Panc1 (cell line): Measurements from ENCODE around the gene TOX3. TPM values are rescaled to one million over a fixed set of nuclear protein-coding genes. Genes with fewer than 3 reads are reported as not detected.

Source experiments
- ATAC-seq: fragments of 200-7000 bp; cut with Tn5 transposase; 2 replicates; pipeline ENCODE4 v1.9.1; 2020; ENCODE audit warnings: mild to moderate bottlenecking, moderate library complexity
- BruUV-seq: library from RNA; stranded (reverse); fragments of 400-500 nt; replicated peaks from 2 replicates; lab custom pipeline; 2021; lab: Mats Ljungman, UMichigan
- CTCF ChIA-PET: fragments of 300-600 bp; sonication (Branson Sonifier 250); formaldehyde crosslinking; loops from one replicate; lab custom pipeline; 2022; ENCODE audit warnings: antibody characterized with exemption; lab: Charles Lee
- POLR2A ChIA-PET: fragments of 300-600 bp; sonication (Branson Sonifier 250); formaldehyde crosslinking; loops from one replicate; lab custom pipeline; 2022; ENCODE audit warnings: antibody characterized with exemption; lab: Charles Lee
- DNase-seq: peaks from one replicate; pipeline ENCODE4 v3.0.0-alpha.2; 2010; ENCODE audit warnings: low read depth, low spot score
- H3K27ac ChIP-seq: 2 replicates; pipeline ENCODE4 v1.5.1; 2011; ENCODE audit warnings: mild to moderate bottlenecking, low read length, inconsistent platforms
- H3K27me3 ChIP-seq: fragments of 200-500 bp; sonication (Bioruptor generic); 2 replicates; pipeline ENCODE4 v1.6.0; 2014; ENCODE audit warnings: low read length, inconsistent platforms; ENCODE audit not compliant: control insufficient read depth, insufficient read depth
- H3K36me3 ChIP-seq: fragments of 200-500 bp; sonication (Bioruptor generic); 2 replicates; pipeline ENCODE4 v1.5.1; 2014; ENCODE audit warnings: inconsistent platforms, mild to moderate bottlenecking, low read length, moderate library complexity; ENCODE audit not compliant: control insufficient read depth, insufficient read depth
- H3K4me1 ChIP-seq: 2 replicates; pipeline ENCODE4 v1.5.1; 2011; ENCODE audit warnings: inconsistent platforms, mild to moderate bottlenecking, low read length, moderate library complexity; ENCODE audit not compliant: control insufficient read depth, insufficient read depth
- H3K4me3 ChIP-seq, 2 experiments: 2 replicates each; pipeline ENCODE4 v1.5.1; 2011 to 2012; ENCODE audit warnings: low read depth in 2 of 2, low read length in 2 of 2, mild to moderate bottlenecking in 2 of 2, inconsistent platforms in 1 of 2, moderate library complexity in 1 of 2
- H3K9me3 ChIP-seq: fragments of 200-500 bp; sonication (Bioruptor generic); 2 replicates; pipeline ENCODE4 v1.5.1; 2014; ENCODE audit warnings: low read depth, mild to moderate bottlenecking, inconsistent platforms, low read length, moderate library complexity; ENCODE audit not compliant: control insufficient read depth, insufficient read depth
- CTCF ChIP-seq: fragments of 450-650 bp; IDR thresholded peaks from 2 replicates; pipeline ENCODE4 v1.5.1; 2017; ENCODE audit warnings: mild to moderate bottlenecking
- POLR2AphosphoS5 ChIP-seq: IDR thresholded peaks from 2 replicates; pipeline ENCODE4 v1.6.1; 2012; ENCODE audit warnings: mild to moderate bottlenecking, low read depth, low read length, moderate library complexity
- REST ChIP-seq, 2 experiments: IDR thresholded peaks; 2 replicates each; pipeline ENCODE4 v1.6.1; 2011 to 2012; ENCODE audit warnings: low read depth in 2 of 2, control low read depth in 1 of 2, low read length in 1 of 2, mild to moderate bottlenecking in 1 of 2, moderate library complexity in 1 of 2; ENCODE audit not compliant: insufficient read depth in 1 of 2
- SIN3A ChIP-seq: IDR thresholded peaks from 2 replicates; pipeline ENCODE4 v1.6.1; 2012; ENCODE audit warnings: low read depth, mild to moderate bottlenecking, low read length, moderate library complexity, borderline replicate concordance; ENCODE audit not compliant: insufficient read depth
- TCF7L2 ChIP-seq: IDR thresholded peaks from 2 replicates; pipeline ENCODE4 v1.6.1; 2011; ENCODE audit warnings: mild to moderate bottlenecking, low read depth, low read length, inconsistent platforms
- in situ Hi-C: cut with HindIII; loops from 2 replicates; pipeline ENCODE4 v1.10.0; 2016; ENCODE audit warnings: low sequenced_read_pairs, low pct_unique_long_range_greater_than_20kb
- intact Hi-C: fragments of 100-400 bp; cut with micrococcal nuclease; formaldehyde crosslinking; loops from one replicate; pipeline ENCODE4 v1.10.0; 2022; ENCODE audit not compliant: unreplicated experiment
- total RNA-seq: library from RNA; stranded (reverse); gene quantifications from one replicate; pipeline ENCODE4 v1.2.1, GENCODE V29; 2021; ENCODE audit not compliant: unreplicated experiment

The TOX3 gene
- total RNA-seq, 1 experiment from 2014 or later: 3.4 TPM

GRCh38 chr16:52398491-52398960, 148.4 kb downstream of the TOX3 start:
- BruUV-seq: no TSS peak
- H3K36me3 ChIP-seq: no peaks in the 10 kb centered on the region
- H3K4me3 ChIP-seq: no peak overlapping the region
- in situ Hi-C loops: no loop called here
- intact Hi-C loops: no loop called here
- TF ChIP-seq TCF7L2 (no peak), SIN3A (no peak), REST (IDR thresholded peaks at IDR 0.05; ENCODE audit: insufficient read depth in 1 of 2, low read depth in 2 of 2, low read length in 1 of 2) (no peak), POLR2AphosphoS5 (no peak), CTCF (no peak)
- H3K9me3 ChIP-seq: no peaks in the 10 kb centered on the region
- DNase-seq (no peak), ATAC-seq (no peak)
- POLR2A ChIA-PET: no interaction called here
- H3K4me1 ChIP-seq: no peaks in the 10 kb centered on the region
- no peak overlapping the region for H3K27ac ChIP-seq
- CTCF ChIA-PET: no interaction called here
- H3K27me3 ChIP-seq: no peaks in the 10 kb centered on the region

- no TSS peak for BruUV-seq
- POLR2A ChIA-PET: no interaction called here
- H3K36me3 ChIP-seq: no peaks in the 10 kb centered on the region
Measured at GRCh38 chr16:52398021-52398420, 148.9 kb downstream of the TOX3 start.

More at GRCh38 chr16:52398021-52398420, 148.9 kb downstream of the TOX3 start:
- H3K27me3 ChIP-seq: no peaks in the 10 kb centered on the region
- no peaks in the 10 kb centered on the region for H3K9me3 ChIP-seq
- DNase-seq (no peak), ATAC-seq (no peak)
- in situ Hi-C loops (no loop called here), intact Hi-C loops (no loop called here)
- no peaks in the 10 kb centered on the region for H3K4me1 ChIP-seq
- no peak overlapping the region for H3K27ac ChIP-seq
- CTCF ChIA-PET: no interaction called here
- TF ChIP-seq TCF7L2: no peak
- TF ChIP-seq SIN3A: no peak
- no peak for TF ChIP-seq POLR2AphosphoS5
- TF ChIP-seq REST (IDR thresholded peaks at IDR 0.05; ENCODE audit: insufficient read depth in 1 of 2, low read depth in 2 of 2, low read length in 1 of 2): no peak
- no peak for TF ChIP-seq CTCF
- H3K4me3 ChIP-seq: no peak overlapping the region
